Adrenal gland (tissue), 12 donors: ENCODE data around the gene NKX2-2. TPM values are rescaled to one million over a fixed set of nuclear protein-coding genes. Genes with fewer than 3 reads are reported as not detected.
A peak's percentile ranks its signal among the peaks of the same experiment; 100 is the strongest.
"Not testable (repeated sequence)": the region's sequence is repeated elsewhere in the genome, so short reads cannot be mapped to it uniquely, and the experiment has no call there.

Source experiments
- DNase-seq, 7 donors: peaks; one replicate each; pipeline ENCODE4 v3.0.0-alpha.2; 2019 to 2020
- H3K27ac ChIP-seq, 5 donors: fragments of 200-600 bp; sonication (generic) in 4 of 5; 1 replicate in 3 of 5; 2 replicates in 2 of 5; pipeline versions ENCODE4 v1.5.1 to v1.8.0; 2016 to 2020; ENCODE audit warnings: mild to moderate bottlenecking in 1 of 5
- H3K27me3 ChIP-seq: fragments of 200-600 bp; 2 replicates; pipeline ENCODE4 v1.8.0; 2021
- H3K36me3 ChIP-seq, 2 donors: fragments of 200-600 bp; replicated peaks in 1 of 2; 1 replicate in 1 of 2; 2 replicates in 1 of 2; pipeline versions ENCODE4 v1.5.1 to v1.8.0; 2018 to 2022
- H3K4me1 ChIP-seq, 2 donors: fragments of 200-600 bp; replicated peaks in 1 of 2; 1 replicate in 1 of 2; 2 replicates in 1 of 2; pipeline versions ENCODE4 v1.5.1 to v1.8.0; 2018 to 2021
- H3K4me3 ChIP-seq, 4 donors: fragments of 200-600 bp; sonication (generic) in 3 of 4; one replicate each; pipeline ENCODE4 v1.5.1; 2016 to 2018
- H3K9me3 ChIP-seq, 3 donors: fragments of 200-600 bp; sonication (generic) in 1 of 3; replicated peaks in 1 of 3; 1 replicate in 2 of 3; 2 replicates in 1 of 3; pipeline versions ENCODE4 v1.5.1 to v1.8.0; 2016 to 2021
- CTCF ChIP-seq, 6 experiments: fragments of 450-650 bp in 4 of 6; fragments of 200-600 bp in 2 of 6; sonication (generic) in 1 of 6; IDR thresholded peaks; 1 replicate in 5 of 6; 2 replicates in 1 of 6; pipeline versions ENCODE4 v1.5.1 to v1.8.0; 2016 to 2021; ENCODE audit warnings: antibody characterized with exemption in 6 of 6, mild to moderate bottlenecking in 2 of 6, moderate library complexity in 1 of 6
- POLR2A ChIP-seq, 2 donors: fragments of 450-650 bp; IDR thresholded peaks; one replicate each; pipeline ENCODE4 v1.6.1; 2017; ENCODE audit warnings: antibody characterized with exemption in 2 of 2, mild to moderate bottlenecking in 2 of 2, moderate library complexity in 1 of 2
- WGBS, 4 donors: extraction: QIAGEN DNeasy Blood & Tissue Kit in 2 of 4; methylation state at CpG; one replicate each; pipeline versions ENCODE4 v1.1.5 to v1.1.7; 2013 to 2017; 5-methylcytosine and 5-hydroxymethylcytosine counted together
- intact Hi-C, 2 donors: fragments of 100-400 bp; cut with DNase I; formaldehyde crosslinking; loops; one replicate each; pipeline versions ENCODE4 v1.14.1 to v1.15.0; 2022 to 2023
- polyA plus RNA-seq, 3 donors: library from polyadenylated mRNA; stranded (reverse); fragments of 200-250 nt in 2 of 3; fragments of 350-450 nt in 1 of 3; fragmentation: Illumina TruSeq in 1 of 3; extraction: RNeasy Lipid Tissue Mini Kit (QIAGEN cat#74804) in 1 of 3; gene quantifications; one replicate each; pipeline ENCODE4 v1.2.3, GENCODE V29; 2013 to 2014
- total RNA-seq, 9 donors: library from RNA; depleted of rRNA in 4 of 9; stranded (reverse); fragments of >200 nt in 4 of 9; fragments of 120-200 nt in 1 of 9; fragmentation: NEBNext Ultra II Directional in 1 of 9; extraction: Animal tissue kit (Norgen Biotek cat#: 25700) in 1 of 9; gene quantifications; one replicate each; pipeline versions ENCODE4 v1.1.0 to v1.2.4, GENCODE V29; 2013 to 2023
- donor health status: healthy with polysubstance abuse.
- donor health status: Bipolar disorder and iron deficiency.
- donor health status: DM: yes; HTN: yes; CAD: no.
- donor health status: DM: no; HTN: no; CAD: no.
- donor health status: DM: no; HTN: no; CAD: no.
- donor health status: DM: yes; HTN: yes; CAD: no.

Gene NKX2-2
- total and polyA plus RNA-seq, 12 donors, result not detected

GRCh38 chr20:21490105-21490504 is 23.8 kb downstream of the NKX2-2 start:
- 21 to 53% (median 30%) methylated on average over 2 of the region's 2 CpGs for WGBS, 4 donors
- TF ChIP-seq CTCF (IDR thresholded peaks at IDR 0.05) (peak in 4 of 6 experiments; percentile 9 to 32 (median 19)), POLR2A (IDR thresholded peaks at IDR 0.05) (no peak)
- H3K27me3 ChIP-seq, result peaks cover 17% of the 10 kb centered on the region
- H3K4me3 ChIP-seq, result no peak overlapping the region
- H3K4me1 ChIP-seq, result no peaks in the 10 kb centered on the region
- no peak overlapping the region for H3K27ac ChIP-seq
- H3K36me3 ChIP-seq, result no peaks in the 10 kb centered on the region
- intact Hi-C loops, result no loop called here
- DNase-seq, result no peak
- H3K9me3 ChIP-seq, result no peaks in the 10 kb centered on the region

GRCh38 chr20:21480144-21480543 is 33.7 kb downstream of the NKX2-2 start:
- WGBS, 4 donors, result 79 to 100% (median 95%) methylated on average over 1 to 2 of the region's 2 CpGs
- not testable (repeated sequence) for H3K36me3 ChIP-seq

GRCh38 chr20:21465799-21466198 is 48.1 kb downstream of the NKX2-2 start:
- Histone ChIP-seq H3K4me3 (no peak overlapping the region), H3K36me3 (no peaks in the 10 kb centered on the region), H3K27ac (no peak overlapping the region), H3K9me3 (no peaks in the 10 kb centered on the region), H3K4me1 (no peaks in the 10 kb centered on the region), H3K27me3 (no peaks in the 10 kb centered on the region)
- TF ChIP-seq CTCF (IDR thresholded peaks at IDR 0.05) (no peak), POLR2A (IDR thresholded peaks at IDR 0.05) (no peak)
- intact Hi-C loops, result no loop called here
- no peak for DNase-seq

More at GRCh38 chr20:21480144-21480543, 33.7 kb downstream of the NKX2-2 start:
- DNase-seq, H3K4me1 ChIP-seq, H3K27ac ChIP-seq, intact Hi-C loops, H3K9me3 ChIP-seq, H3K4me3 ChIP-seq, H3K27me3 ChIP-seq: not testable (repeated sequence)

GRCh38 chr20:21464916-21465315 is 48.9 kb downstream of the NKX2-2 start:
- H3K4me3 ChIP-seq, result no peak overlapping the region
- intact Hi-C loops, result no loop called here
- DNase-seq, result no peak
- no peak for TF ChIP-seq CTCF (IDR thresholded peaks at IDR 0.05)
- TF ChIP-seq POLR2A (IDR thresholded peaks at IDR 0.05), result no peak
- no peaks in the 10 kb centered on the region for H3K9me3 ChIP-seq
- no peak overlapping the region for H3K27ac ChIP-seq
- peaks cover 4% of the 10 kb centered on the region for H3K27me3 ChIP-seq
- WGBS, 4 donors, result 62 to 87% (median 71%) methylated on average over 2 of the region's 2 CpGs
- no peaks in the 10 kb centered on the region for H3K4me1 ChIP-seq
- no peaks in the 10 kb centered on the region for H3K36me3 ChIP-seq

Other genes starting within 250 kb of the NKX2-2 start
- 10 to 100 TPM; 58.6 to 84.0 (median 65.7) TPM for gene XRN2, start 210.7 kb downstream of the NKX2-2 start, total RNA-seq
- 10 to 100 TPM; 12.9 to 89.6 (median 16.0) TPM for gene XRN2, start 210.7 kb downstream of the NKX2-2 start, polyA plus RNA-seq
- gene NKX2-4, start 116.5 kb downstream of the NKX2-2 start, total RNA-seq, result under 1 TPM in 1 of 9 donors, not detected in 8; 0.14 TPM
- not detected for gene NKX2-4, start 116.5 kb downstream of the NKX2-2 start, polyA plus RNA-seq
- not detected for gene PAX1, start 191.6 kb upstream of the NKX2-2 start, total RNA-seq
- gene PAX1, start 191.6 kb upstream of the NKX2-2 start, polyA plus RNA-seq, result not detected